Suprapubic skin (tissue), 4 donors: ENCODE data around the gene B4GALT5. TPM values are rescaled to one million over a fixed set of nuclear protein-coding genes. Genes with fewer than 3 reads are reported as not detected.

Experiments used
- DNase-seq, 2 donors: peaks; one replicate each; pipeline ENCODE4 v3.0.0-alpha.2; 2019; ENCODE audit warnings: low spot score in 2 of 2
- H3K27ac ChIP-seq: fragments of 200-600 bp; sonication (generic); one replicate; pipeline ENCODE4 v1.5.1; 2019
- H3K27me3 ChIP-seq: fragments of 200-600 bp; sonication (generic); one replicate; pipeline ENCODE4 v1.5.1; 2019
- H3K36me3 ChIP-seq: fragments of 200-600 bp; sonication (generic); one replicate; pipeline ENCODE4 v1.5.1; 2019
- H3K4me1 ChIP-seq: fragments of 200-600 bp; sonication (generic); one replicate; pipeline ENCODE4 v1.5.1; 2019
- H3K4me3 ChIP-seq: fragments of 200-600 bp; sonication (generic); one replicate; pipeline ENCODE4 v1.5.1; 2019; ENCODE audit warnings: mild to moderate bottlenecking
- H3K9me3 ChIP-seq: fragments of 200-600 bp; sonication (generic); one replicate; pipeline ENCODE4 v1.5.1; 2019
- EP300 ChIP-seq: sonication (generic); formaldehyde crosslinking; IDR thresholded peaks from one replicate; pipeline ENCODE4 v1.6.1; 2017; ENCODE audit warnings: antibody characterized with exemption
- POLR2A ChIP-seq, 2 donors: fragments of 450-650 bp; IDR thresholded peaks; one replicate each; pipeline ENCODE4 v1.6.1; 2017; ENCODE audit warnings: antibody characterized with exemption in 2 of 2, mild to moderate bottlenecking in 2 of 2, moderate library complexity in 2 of 2
- POLR2AphosphoS5 ChIP-seq, 3 donors: sonication (generic); formaldehyde crosslinking; IDR thresholded peaks; one replicate each; pipeline ENCODE4 v1.6.1; 2017; ENCODE audit warnings: antibody characterized with exemption in 3 of 3
- WGBS: methylation state at CpG from one replicate; pipeline ENCODE4 v1.1.5; 2018; 5-methylcytosine and 5-hydroxymethylcytosine counted together
- total RNA-seq, 4 donors: library from RNA; depleted of rRNA; stranded (reverse); fragments of >200 nt; gene quantifications; one replicate each; pipeline ENCODE4 v1.1.0, GENCODE V29; 2016
- TF ChIP-seq, protein P1 (sequence below), 2 donors: fragments of 200-600 bp in 1 of 2; fragments of 450-650 bp in 1 of 2; sonication (generic) in 1 of 2; IDR thresholded peaks; one replicate each; pipeline ENCODE4 v1.5.1; 2016 to 2019; ENCODE audit warnings: antibody characterized with exemption in 2 of 2, mild to moderate bottlenecking in 1 of 2, moderate library complexity in 1 of 2

Gene B4GALT5
- total RNA-seq, 4 donors from 2014 or later, result 8.8 to 12.7 (median 10.1) TPM

DNA sequence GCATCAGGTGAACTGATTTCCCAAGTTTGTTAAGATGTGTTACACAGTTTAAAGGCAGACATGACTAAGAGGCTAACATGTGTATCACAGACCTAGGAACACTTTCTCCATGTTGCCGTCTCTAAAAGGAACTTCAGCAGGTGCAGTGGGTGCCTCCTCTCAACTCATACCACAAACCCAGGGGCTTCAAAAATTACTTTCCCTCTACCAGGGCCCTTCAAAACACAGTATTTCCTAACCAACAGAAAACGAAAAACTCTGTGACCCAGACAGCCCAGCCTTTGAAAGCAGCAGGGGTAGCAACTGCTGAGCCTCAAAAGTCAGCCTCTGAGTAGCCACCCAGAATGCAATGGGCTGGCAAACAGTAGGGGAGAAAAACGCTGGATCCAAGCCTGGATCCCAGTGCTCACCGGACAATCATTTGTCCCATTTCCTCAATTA lies 28.5 kb downstream of the B4GALT5 start:
- H3K27ac ChIP-seq, result no peak overlapping the region
- TF ChIP-seq, protein P1, sequence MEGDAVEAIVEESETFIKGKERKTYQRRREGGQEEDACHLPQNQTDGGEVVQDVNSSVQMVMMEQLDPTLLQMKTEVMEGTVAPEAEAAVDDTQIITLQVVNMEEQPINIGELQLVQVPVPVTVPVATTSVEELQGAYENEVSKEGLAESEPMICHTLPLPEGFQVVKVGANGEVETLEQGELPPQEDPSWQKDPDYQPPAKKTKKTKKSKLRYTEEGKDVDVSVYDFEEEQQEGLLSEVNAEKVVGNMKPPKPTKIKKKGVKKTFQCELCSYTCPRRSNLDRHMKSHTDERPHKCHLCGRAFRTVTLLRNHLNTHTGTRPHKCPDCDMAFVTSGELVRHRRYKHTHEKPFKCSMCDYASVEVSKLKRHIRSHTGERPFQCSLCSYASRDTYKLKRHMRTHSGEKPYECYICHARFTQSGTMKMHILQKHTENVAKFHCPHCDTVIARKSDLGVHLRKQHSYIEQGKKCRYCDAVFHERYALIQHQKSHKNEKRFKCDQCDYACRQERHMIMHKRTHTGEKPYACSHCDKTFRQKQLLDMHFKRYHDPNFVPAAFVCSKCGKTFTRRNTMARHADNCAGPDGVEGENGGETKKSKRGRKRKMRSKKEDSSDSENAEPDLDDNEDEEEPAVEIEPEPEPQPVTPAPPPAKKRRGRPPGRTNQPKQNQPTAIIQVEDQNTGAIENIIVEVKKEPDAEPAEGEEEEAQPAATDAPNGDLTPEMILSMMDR (IDR thresholded peaks at IDR 0.05), result no peak
- no peak for TF ChIP-seq POLR2A (IDR thresholded peaks at IDR 0.05)
- no peak for TF ChIP-seq EP300
- no peak for TF ChIP-seq POLR2AphosphoS5 (IDR thresholded peaks at IDR 0.05)
- no peak overlapping the region for H3K4me3 ChIP-seq
- no peak for DNase-seq
- WGBS, result 53% methylated on average over 4 of the region's 4 CpGs
- peaks cover 35% of the 10 kb centered on the region for H3K4me1 ChIP-seq
- no peaks in the 10 kb centered on the region for H3K27me3 ChIP-seq
- no peaks in the 10 kb centered on the region for H3K36me3 ChIP-seq
- H3K9me3 ChIP-seq, result no peaks in the 10 kb centered on the region

- 94% methylated on average over 13 of the region's 13 CpGs for WGBS
- Histone ChIP-seq H3K9me3 (no peaks in the 10 kb centered on the region), H3K27me3 (no peaks in the 10 kb centered on the region), H3K27ac (no peak overlapping the region), H3K4me3 (no peak overlapping the region), H3K36me3 (no peaks in the 10 kb centered on the region), H3K4me1 (peaks cover 39% of the 10 kb centered on the region)
- TF ChIP-seq, protein P1 (IDR thresholded peaks at IDR 0.05), result no peak
- TF ChIP-seq EP300, result no peak
- no peak for TF ChIP-seq POLR2A (IDR thresholded peaks at IDR 0.05)
- no peak for TF ChIP-seq POLR2AphosphoS5 (IDR thresholded peaks at IDR 0.05)
- DNase-seq, result no peak
Observed at GRCh38 chr20:49684335-49684997, 29.2 kb downstream of the B4GALT5 start.

- Histone ChIP-seq H3K27ac (no peak overlapping the region), H3K9me3 (no peaks in the 10 kb centered on the region), H3K36me3 (no peaks in the 10 kb centered on the region), H3K27me3 (no peaks in the 10 kb centered on the region), H3K4me1 (peaks cover 43% of the 10 kb centered on the region), H3K4me3 (no peak overlapping the region)
- WGBS, result 95% methylated on average over 4 of the region's 4 CpGs
- TF ChIP-seq, protein P1 (IDR thresholded peaks at IDR 0.05), result no peak
- TF ChIP-seq EP300 (no peak), POLR2AphosphoS5 (IDR thresholded peaks at IDR 0.05) (no peak)
- DNase-seq, result no peak
Observed at GRCh38 chr20:49682798-49683197, 30.9 kb downstream of the B4GALT5 start.

DNA sequence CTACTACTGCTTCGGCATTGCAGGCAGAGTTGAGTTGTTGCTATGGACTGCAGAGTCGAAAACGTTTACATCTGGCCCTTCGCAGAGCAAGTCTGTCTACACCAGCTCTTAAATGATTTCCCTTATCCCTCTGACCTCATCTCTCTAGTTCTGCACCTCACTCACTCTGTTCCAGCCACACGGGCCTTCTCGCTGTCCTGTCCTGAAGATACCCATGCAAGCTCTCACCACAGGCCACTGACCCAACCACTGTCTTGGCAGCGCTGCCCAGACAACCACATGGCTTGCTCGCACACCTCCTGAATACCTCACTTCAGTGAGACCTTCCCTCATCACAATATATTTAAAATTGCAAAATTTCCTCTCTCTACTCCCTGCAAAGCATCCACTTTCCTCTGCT lies 31.4 kb downstream of the B4GALT5 start:
- Histone ChIP-seq H3K9me3 (no peaks in the 10 kb centered on the region), H3K27me3 (no peaks in the 10 kb centered on the region), H3K4me3 (no peak overlapping the region), H3K27ac (no peak overlapping the region), H3K4me1 (peaks cover 46% of the 10 kb centered on the region), H3K36me3 (no peaks in the 10 kb centered on the region)
- 87% methylated on average over 8 of the region's 8 CpGs for WGBS
- no peak for DNase-seq
- TF ChIP-seq EP300 (no peak), POLR2AphosphoS5 (IDR thresholded peaks at IDR 0.05) (no peak), POLR2A (IDR thresholded peaks at IDR 0.05) (no peak)
- TF ChIP-seq, protein P1 (IDR thresholded peaks at IDR 0.05), result no peak

DNA sequence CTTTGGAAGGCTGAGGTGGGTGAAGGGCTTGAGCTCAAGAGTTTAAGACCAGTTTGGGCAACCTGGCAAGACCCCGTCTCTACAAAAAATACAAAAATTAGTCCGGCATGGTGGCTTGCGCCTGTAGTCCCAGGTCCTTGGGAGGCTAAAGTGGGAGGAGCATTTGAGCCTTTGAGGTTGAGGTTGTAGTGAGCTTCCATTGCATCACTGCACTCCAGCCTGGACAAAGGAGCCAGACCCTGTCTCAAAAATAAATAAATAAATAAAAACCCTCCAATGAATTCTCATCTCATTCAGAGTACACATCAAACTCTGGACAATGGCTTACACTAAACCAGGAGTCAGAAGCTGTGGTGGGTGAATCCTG lies 31.8 kb downstream of the B4GALT5 start:
- TF ChIP-seq, protein P1 (IDR thresholded peaks at IDR 0.05), result no peak
- no peak for TF ChIP-seq POLR2AphosphoS5 (IDR thresholded peaks at IDR 0.05)
- TF ChIP-seq EP300, result no peak
- no peak for TF ChIP-seq POLR2A (IDR thresholded peaks at IDR 0.05)
- H3K4me1 ChIP-seq, result peaks cover 50% of the 10 kb centered on the region
- no peak for DNase-seq
- 95% methylated on average over 3 of the region's 3 CpGs for WGBS
- no peaks in the 10 kb centered on the region for H3K9me3 ChIP-seq
- H3K27me3 ChIP-seq, result no peaks in the 10 kb centered on the region
- no peak overlapping the region for H3K27ac ChIP-seq
- H3K36me3 ChIP-seq, result no peaks in the 10 kb centered on the region
- no peak overlapping the region for H3K4me3 ChIP-seq
